Subcutaneous abdominal adipose tissue (tissue), 5 donors: ENCODE data around the gene DAGLA.
"Not testable (repeated sequence)": the region's sequence is repeated elsewhere in the genome, so short reads cannot be mapped to it uniquely, and the experiment has no call there.

Experiments used
- H3K27ac ChIP-seq: one replicate; pipeline ENCODE4 v1.7.0; 2013; ENCODE audit warnings: low read depth, mild to moderate bottlenecking, inconsistent platforms, low read length, moderate library complexity
- H3K27me3 ChIP-seq, 5 donors: one replicate each; pipeline ENCODE4 v1.7.0; 2013; ENCODE audit warnings: low read length in 5 of 5, inconsistent platforms in 1 of 5; ENCODE audit not compliant: control insufficient read depth in 5 of 5, insufficient read depth in 4 of 5
- H3K36me3 ChIP-seq, 5 donors: one replicate each; pipeline ENCODE4 v1.7.0; 2013; ENCODE audit warnings: low read length in 5 of 5; ENCODE audit not compliant: control insufficient read depth in 5 of 5, insufficient read depth in 5 of 5
- H3K4me1 ChIP-seq, 5 donors: one replicate each; pipeline ENCODE4 v1.7.0; 2013; ENCODE audit warnings: low read length in 5 of 5, mild to moderate bottlenecking in 3 of 5, moderate library complexity in 1 of 5; ENCODE audit not compliant: control insufficient read depth in 5 of 5, insufficient read depth in 5 of 5
- H3K4me3 ChIP-seq, 5 donors: one replicate each; pipeline ENCODE4 v1.7.0; 2013; ENCODE audit warnings: low read length in 5 of 5, low read depth in 1 of 5
- H3K9ac ChIP-seq, 5 donors: one replicate each; pipeline ENCODE4 v1.7.0; 2013; ENCODE audit warnings: low read length in 5 of 5, mild to moderate bottlenecking in 4 of 5, moderate library complexity in 3 of 5
- H3K9me3 ChIP-seq, 5 donors: one replicate each; pipeline ENCODE4 v1.7.0; 2013; ENCODE audit warnings: low read length in 5 of 5; ENCODE audit not compliant: control insufficient read depth in 5 of 5
- donor health status: healthy.
- donor health status: healthy.
- donor health status: healthy.
- donor health status: healthy.
- donor health status: healthy.

Gene DAGLA

GRCh38 chr11:61647529-61647928 lies 32.7 kb upstream of the DAGLA start:
- Histone ChIP-seq H3K9ac (no peak overlapping the region), H3K9me3 (no peaks in the 10 kb centered on the region), H3K27ac (no peak overlapping the region), H3K4me1 (no peaks in the 10 kb centered on the region), H3K36me3 (no peaks in the 10 kb centered on the region), H3K4me3 (no peak overlapping the region), H3K27me3 (no peaks in the 10 kb centered on the region)

GRCh38 chr11:61650781-61651571 lies 29.2 kb upstream of the DAGLA start:
- Histone ChIP-seq H3K9me3 (no peaks in the 10 kb centered on the region), H3K36me3 (no peaks in the 10 kb centered on the region), H3K4me3 (no peak overlapping the region), H3K27ac (no peak overlapping the region), H3K4me1 (peaks cover 0 to 12% (median 6%) of the 10 kb centered on the region in 5 donors), H3K27me3 (peaks cover 4 to 5% (median 5%) of the 10 kb centered on the region in 5 donors), H3K9ac (no peak overlapping the region)

- Histone ChIP-seq H3K9me3 (no peaks in the 10 kb centered on the region), H3K9ac (no peak overlapping the region), H3K27me3 (peaks cover 4 to 5% (median 5%) of the 10 kb centered on the region in 5 donors), H3K4me1 (peaks cover 0 to 12% (median 6%) of the 10 kb centered on the region in 5 donors), H3K4me3 (no peak overlapping the region), H3K36me3 (no peaks in the 10 kb centered on the region), H3K27ac (no peak overlapping the region)
These were observed 28.1 kb upstream of the DAGLA start for GRCh38 chr11:61652135-61652534.

- no peak overlapping the region for H3K27ac ChIP-seq
- H3K36me3 ChIP-seq, result no peaks in the 10 kb centered on the region
- H3K4me1 ChIP-seq, result peaks cover 0 to 12% (median 6%) of the 10 kb centered on the region in 5 donors
- no peak overlapping the region for H3K4me3 ChIP-seq
- no peaks in the 10 kb centered on the region for H3K9me3 ChIP-seq
- peaks cover 4 to 5% (median 5%) of the 10 kb centered on the region in 5 donors for H3K27me3 ChIP-seq
- no peak overlapping the region for H3K9ac ChIP-seq
These were observed 25.8 kb upstream of the DAGLA start for GRCh38 chr11:61654397-61654829.

GRCh38 chr11:61655266-61656159 lies 24.7 kb upstream of the DAGLA start:
- H3K9me3 ChIP-seq, H3K27me3 ChIP-seq, H3K36me3 ChIP-seq, H3K4me3 ChIP-seq, H3K27ac ChIP-seq, H3K9ac ChIP-seq: not testable (repeated sequence)
- H3K4me1 ChIP-seq, result peaks cover 0 to 12% (median 6%) of the 10 kb centered on the region in 5 donors

- Histone ChIP-seq H3K9me3 (no peaks in the 10 kb centered on the region), H3K27me3 (peaks cover 4 to 5% (median 5%) of the 10 kb centered on the region in 5 donors), H3K9ac (no peak overlapping the region), H3K36me3 (no peaks in the 10 kb centered on the region), H3K27ac (no peak overlapping the region), H3K4me1 (peaks cover 0 to 12% (median 6%) of the 10 kb centered on the region in 5 donors), H3K4me3 (no peak overlapping the region)
These were observed 23.7 kb upstream of the DAGLA start for GRCh38 chr11:61656347-61657077.

GRCh38 chr11:61657566-61658290 lies 22.5 kb upstream of the DAGLA start:
- no peaks in the 10 kb centered on the region for H3K36me3 ChIP-seq
- H3K4me3 ChIP-seq, result no peak overlapping the region

GRCh38 chr11:61659413-61660196 lies 20.6 kb upstream of the DAGLA start:
- Histone ChIP-seq H3K27me3 (peaks cover under 1% of the 10 kb centered on the region in 5 donors), H3K36me3 (no peaks in the 10 kb centered on the region), H3K9me3 (no peaks in the 10 kb centered on the region), H3K27ac (no peak overlapping the region), H3K4me1 (peaks cover 0 to 2% (median 1%) of the 10 kb centered on the region in 5 donors), H3K9ac (no peak overlapping the region), H3K4me3 (no peak overlapping the region)

More at GRCh38 chr11:61657566-61658290, 22.5 kb upstream of the DAGLA start:
- peaks cover 4 to 5% (median 5%) of the 10 kb centered on the region in 5 donors for H3K27me3 ChIP-seq
- H3K4me1 ChIP-seq, result peaks cover 0 to 12% (median 6%) of the 10 kb centered on the region in 5 donors
- H3K27ac ChIP-seq, result no peak overlapping the region
- H3K9ac ChIP-seq, result no peak overlapping the region
- no peaks in the 10 kb centered on the region for H3K9me3 ChIP-seq

GRCh38 chr11:61660997-61661396 lies 19.2 kb upstream of the DAGLA start:
- not testable (repeated sequence) for H3K4me1 ChIP-seq, H3K36me3 ChIP-seq, H3K9ac ChIP-seq, H3K4me3 ChIP-seq, H3K9me3 ChIP-seq, H3K27me3 ChIP-seq, H3K27ac ChIP-seq
